Esophagus muscularis mucosa (tissue), 3 donors: Measurements from ENCODE around the gene NDUFAF2.

ENCODE experiments used
- POLR2A ChIP-seq: fragments of 450-650 bp; IDR thresholded peaks from one replicate; pipeline ENCODE4 v1.6.1; 2017; ENCODE audit warnings: antibody characterized with exemption, moderate library complexity, mild to moderate bottlenecking, low read depth
- POLR2AphosphoS5 ChIP-seq, 2 donors: sonication (generic); formaldehyde crosslinking; IDR thresholded peaks; one replicate each; pipeline ENCODE4 v1.6.1; 2017; ENCODE audit warnings: antibody characterized with exemption in 2 of 2
- TF ChIP-seq, protein P1 (sequence below), 3 experiments: fragments of 200-600 bp in 2 of 3; fragments of 450-650 bp in 1 of 3; sonication (generic) in 2 of 3; IDR thresholded peaks; one replicate each; pipeline ENCODE4 v1.5.1; 2017 to 2019; ENCODE audit warnings: antibody characterized with exemption in 3 of 3, mild to moderate bottlenecking in 2 of 3, moderate library complexity in 1 of 3

DNA sequence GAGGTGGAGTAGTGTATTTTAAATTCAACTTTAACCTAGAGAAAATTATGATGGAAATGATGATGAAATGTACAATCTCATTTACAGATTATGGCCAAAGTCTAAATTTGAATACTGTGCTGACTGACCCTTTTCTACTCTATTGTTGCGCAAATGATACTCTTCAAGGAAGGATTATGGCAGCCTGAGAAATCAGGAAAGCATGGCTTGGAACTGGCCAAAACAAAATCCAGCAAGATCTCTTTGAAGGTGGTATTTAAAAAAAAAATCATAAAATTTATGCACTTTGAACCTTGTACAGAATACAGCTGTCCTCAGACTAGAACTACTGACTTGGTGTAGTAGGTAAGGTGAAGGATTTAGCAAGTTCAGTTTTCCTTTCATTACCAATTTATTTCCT is 105.3 kb downstream of the NDUFAF2 start:
- TF ChIP-seq, protein P1, sequence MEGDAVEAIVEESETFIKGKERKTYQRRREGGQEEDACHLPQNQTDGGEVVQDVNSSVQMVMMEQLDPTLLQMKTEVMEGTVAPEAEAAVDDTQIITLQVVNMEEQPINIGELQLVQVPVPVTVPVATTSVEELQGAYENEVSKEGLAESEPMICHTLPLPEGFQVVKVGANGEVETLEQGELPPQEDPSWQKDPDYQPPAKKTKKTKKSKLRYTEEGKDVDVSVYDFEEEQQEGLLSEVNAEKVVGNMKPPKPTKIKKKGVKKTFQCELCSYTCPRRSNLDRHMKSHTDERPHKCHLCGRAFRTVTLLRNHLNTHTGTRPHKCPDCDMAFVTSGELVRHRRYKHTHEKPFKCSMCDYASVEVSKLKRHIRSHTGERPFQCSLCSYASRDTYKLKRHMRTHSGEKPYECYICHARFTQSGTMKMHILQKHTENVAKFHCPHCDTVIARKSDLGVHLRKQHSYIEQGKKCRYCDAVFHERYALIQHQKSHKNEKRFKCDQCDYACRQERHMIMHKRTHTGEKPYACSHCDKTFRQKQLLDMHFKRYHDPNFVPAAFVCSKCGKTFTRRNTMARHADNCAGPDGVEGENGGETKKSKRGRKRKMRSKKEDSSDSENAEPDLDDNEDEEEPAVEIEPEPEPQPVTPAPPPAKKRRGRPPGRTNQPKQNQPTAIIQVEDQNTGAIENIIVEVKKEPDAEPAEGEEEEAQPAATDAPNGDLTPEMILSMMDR (IDR thresholded peaks at IDR 0.05): no peak
- TF ChIP-seq POLR2A (no peak), POLR2AphosphoS5 (IDR thresholded peaks at IDR 0.05) (no peak)
